Measurements from ENCODE around the gene DCTN3. TPM values are rescaled to one million over a fixed set of nuclear protein-coding genes. Genes with fewer than 3 reads are reported as not detected.

DCTN3 gene
- total RNA-seq = 10 to 100 TPM; 57.8 to 62.0 TPM
- 100 to 1,000 TPM; 112 to 144 TPM for polyA plus RNA-seq

- peak within 1 kb of the TSS; percentile 82 to 98 (median 95) for H3K27ac Mint-ChIP-seq
Measured at GRCh38 chr9:34620061-34620994, at the start of gene DCTN3. Gene DCTN3 (minus strand): TSS chr9:34620495. CDS start chr9:34620464, 31 bp downstream.

GRCh38 chr9:34665381-34666250, 45.3 kb upstream of the DCTN3 start:
- ChIA-PET CTCF (ENCODE audit: partially characterized antibody) (interaction anchor here (0.8 to 8.6 kb wide), 9 partner anchors 9 to 431 kb away, joined by 3 to 168 read pairs (median 4); partner anchors contain the start of genes DCTN3, GALT, PIGO and SIGMAR1), POLR2A (ENCODE audit: partially characterized antibody) (interaction anchor here (0.8 to 18.7 kb wide), 13 partner anchors 9 to 951 kb away, joined by 3 to 484 read pairs (median 4); partner anchors contain the start of genes DCTN3, DNAI1, GALT and IL11RA)
- Mint-ChIP-seq H3K36me3 (peaks cover 34 to 37% of the 10 kb centered on the region in 2 donors), H3K27ac (peak overlapping the region; percentile 95 to 99 (median 99)), H3K4me3 (peak overlapping the region; percentile 85 to 97 (median 93)), H3K27me3 (no peaks in the 10 kb centered on the region), H3K9me3 (peaks cover 2 to 24% (median 14%) of the 10 kb centered on the region in 8 donors), H3K4me1 (peaks cover 41 to 65% (median 53%) of the 10 kb centered on the region in 4 donors)
- Histone ChIP-seq H3K36me3 (ENCODE audit: insufficient read depth, low read length) (peaks cover 9% of the 10 kb centered on the region), H3K4me1 (ENCODE audit: insufficient read depth, low read length) (peaks cover 59% of the 10 kb centered on the region), H3K9me3 (ENCODE audit: control insufficient read depth in 1 of 2, low read length in 2 of 2) (no peaks in the 10 kb centered on the region), H3K4me3 (ENCODE audit: low read length in 2 of 2) (peak overlapping the region; percentile 75 to 95), H3K27ac (ENCODE audit: low read depth, low read length) (peak overlapping the region; percentile 98), H3K27me3 (ENCODE audit: insufficient read depth, low read length) (no peaks in the 10 kb centered on the region)
- intact Hi-C loops (cut with micrococcal nuclease) = loop anchor here (1.0 to 10.0 kb wide), 8 partner anchors 28 to 1149 kb away; partner anchors contain the start of genes CREB3, DNAI1, DNAJB5 and FAM219A
- DNase-seq = peak; percentile 87 to 94 (median 89)

More at GRCh38 chr9:34620061-34620994, at the start of gene DCTN3:
- peak; percentile 89 to 97 (median 93) for DNase-seq
- H3K9me3 Mint-ChIP-seq = peaks cover 0 to 3% (median 0%) of the 10 kb centered on the region in 8 donors
- peaks cover 20 to 40% of the 10 kb centered on the region in 2 donors for H3K36me3 Mint-ChIP-seq
- H3K4me1 ChIP-seq (ENCODE audit: insufficient read depth, low read length) = peaks cover 27% of the 10 kb centered on the region
- intact Hi-C loops (cut with micrococcal nuclease) = loop anchor here (1.0 kb wide), 2 partner anchors 8 kb away; partner anchors contain the start of gene RPP25L
- peak within 1 kb of the TSS; percentile 93 to 98 (median 96) for H3K4me3 Mint-ChIP-seq
- H3K4me3 ChIP-seq (ENCODE audit: low read length in 2 of 2) = peak within 1 kb of the TSS; percentile 71 to 90
- peak within 1 kb of the TSS; percentile 69 for H3K27ac ChIP-seq (ENCODE audit: low read depth, low read length)
- peaks cover 17 to 41% (median 29%) of the 10 kb centered on the region in 4 donors for H3K4me1 Mint-ChIP-seq
- POLR2A ChIA-PET (ENCODE audit: partially characterized antibody) = interaction anchor here (0.7 to 3.4 kb wide), 17 partner anchors 9 to 1173 kb away, joined by 3 to 47 read pairs (median 5); partner anchors contain the start of genes ARID3C, CCDC107, CCL27 and GALT
- peaks cover 19 to 26% of the 10 kb centered on the region in 2 donors for H3K27me3 Mint-ChIP-seq
- peaks cover 20% of the 10 kb centered on the region for H3K36me3 ChIP-seq (ENCODE audit: insufficient read depth, low read length)
- CTCF ChIA-PET (ENCODE audit: partially characterized antibody) = interaction anchor here (0.7 to 2.4 kb wide), 16 partner anchors 9 to 216 kb away, joined by 3 to 33 read pairs (median 5); partner anchors contain the start of genes GALT, RPP25L and SIGMAR1
- H3K27me3 ChIP-seq (ENCODE audit: insufficient read depth, low read length) = peaks cover 29% of the 10 kb centered on the region
- no peaks in the 10 kb centered on the region for H3K9me3 ChIP-seq (ENCODE audit: control insufficient read depth in 1 of 2, low read length in 2 of 2)

GRCh38 chr9:34665067-34665380, 44.7 kb upstream of the DCTN3 start:
- peaks cover 2 to 19% (median 10%) of the 10 kb centered on the region in 8 donors for H3K9me3 Mint-ChIP-seq
- peak overlapping the region; percentile 95 to 99 (median 99) for H3K27ac Mint-ChIP-seq
- Histone ChIP-seq H3K9me3 (ENCODE audit: control insufficient read depth in 1 of 2, low read length in 2 of 2) (no peaks in the 10 kb centered on the region), H3K4me1 (ENCODE audit: insufficient read depth, low read length) (peaks cover 62% of the 10 kb centered on the region), H3K36me3 (ENCODE audit: insufficient read depth, low read length) (peaks cover 15% of the 10 kb centered on the region), H3K4me3 (ENCODE audit: low read length in 2 of 2) (peak overlapping the region; percentile 57 to 61), H3K27me3 (ENCODE audit: insufficient read depth, low read length) (no peaks in the 10 kb centered on the region), H3K27ac (ENCODE audit: low read depth, low read length) (peak overlapping the region; percentile 98)
- peak overlapping the region; percentile 85 to 97 (median 93) for H3K4me3 Mint-ChIP-seq
- DNase-seq = no peak
- ChIA-PET CTCF (ENCODE audit: partially characterized antibody) (interaction anchor here (0.7 to 8.6 kb wide), 11 partner anchors 9 to 431 kb away, joined by 3 to 168 read pairs (median 4); partner anchors contain the start of genes DCTN3, GALT, PIGO and SIGMAR1), POLR2A (ENCODE audit: partially characterized antibody) (interaction anchor here (0.8 to 18.7 kb wide), 12 partner anchors 9 to 952 kb away, joined by 3 to 484 read pairs (median 4); partner anchors contain the start of genes DCTN3, DNAI1, GALT and IL11RA)
- peaks cover 43 to 70% (median 57%) of the 10 kb centered on the region in 4 donors for H3K4me1 Mint-ChIP-seq
- peaks cover 38 to 40% of the 10 kb centered on the region in 2 donors for H3K36me3 Mint-ChIP-seq
- intact Hi-C loops (cut with micrococcal nuclease) = loop anchor here (1.0 to 10.0 kb wide), 7 partner anchors 28 to 1150 kb away; partner anchors contain the start of genes CREB3, DNAJB5, FANCG and HINT2
- H3K27me3 Mint-ChIP-seq = no peaks in the 10 kb centered on the region

GRCh38 chr9:34664281-34665066, 44.2 kb upstream of the DCTN3 start:
- no peaks in the 10 kb centered on the region for H3K27me3 ChIP-seq (ENCODE audit: insufficient read depth, low read length)
- H3K27ac Mint-ChIP-seq = peak overlapping the region; percentile 95 to 99 (median 98)

GRCh38 chr9:34663303-34663605, 43.0 kb upstream of the DCTN3 start:
- peaks cover 62% of the 10 kb centered on the region for H3K4me1 ChIP-seq (ENCODE audit: insufficient read depth, low read length)
- Mint-ChIP-seq H3K36me3 (peaks cover 24 to 28% of the 10 kb centered on the region in 2 donors), H3K4me1 (peaks cover 43 to 69% (median 56%) of the 10 kb centered on the region in 4 donors), H3K9me3 (peaks cover 0 to 2% (median 0%) of the 10 kb centered on the region in 8 donors), H3K27ac (peak overlapping the region; percentile 95 to 99 (median 98)), H3K27me3 (no peaks in the 10 kb centered on the region), H3K4me3 (peak overlapping the region; percentile 28 to 97 (median 85))
- ChIA-PET POLR2A (ENCODE audit: partially characterized antibody) (interaction anchor here (0.6 to 18.7 kb wide), 4 partner anchors 20 to 438 kb away, joined by 3 to 484 read pairs (median 6); partner anchors contain the start of genes ARID3C, DCTN3, GALT and IL11RA), CTCF (ENCODE audit: partially characterized antibody) (interaction anchor here (1.0 to 8.6 kb wide), 7 partner anchors 9 to 60 kb away, joined by 3 to 168 read pairs (median 4); partner anchors contain the start of genes GALT and SIGMAR1)
- H3K36me3 ChIP-seq (ENCODE audit: insufficient read depth, low read length) = peaks cover 15% of the 10 kb centered on the region
- H3K9me3 ChIP-seq (ENCODE audit: control insufficient read depth in 1 of 2, low read length in 2 of 2) = no peaks in the 10 kb centered on the region
- peak overlapping the region; percentile 98 for H3K27ac ChIP-seq (ENCODE audit: low read depth, low read length)
- intact Hi-C loops (cut with micrococcal nuclease) = loop anchor here (10.0 kb wide), 3 partner anchors 412 to 1152 kb away; partner anchors contain the start of genes CREB3, FANCG, HINT2 and SPAG8
- H3K4me3 ChIP-seq (ENCODE audit: low read length in 2 of 2) = peak overlapping the region in 1 of 2 donors; percentile 18
- no peaks in the 10 kb centered on the region for H3K27me3 ChIP-seq (ENCODE audit: insufficient read depth, low read length)
- peak; percentile 60 to 75 (median 68) for DNase-seq

More at GRCh38 chr9:34664281-34665066, 44.2 kb upstream of the DCTN3 start:
- H3K9me3 ChIP-seq (ENCODE audit: control insufficient read depth in 1 of 2, low read length in 2 of 2) = no peaks in the 10 kb centered on the region
- H3K36me3 ChIP-seq (ENCODE audit: insufficient read depth, low read length) = peaks cover 15% of the 10 kb centered on the region
- peaks cover 34 to 38% of the 10 kb centered on the region in 2 donors for H3K36me3 Mint-ChIP-seq
- H3K4me1 Mint-ChIP-seq = peaks cover 43 to 70% (median 57%) of the 10 kb centered on the region in 4 donors
- peak overlapping the region; percentile 98 for H3K27ac ChIP-seq (ENCODE audit: low read depth, low read length)
- H3K27me3 Mint-ChIP-seq = no peaks in the 10 kb centered on the region
- peaks cover 0 to 13% (median 5%) of the 10 kb centered on the region in 8 donors for H3K9me3 Mint-ChIP-seq
- H3K4me1 ChIP-seq (ENCODE audit: insufficient read depth, low read length) = peaks cover 62% of the 10 kb centered on the region
- ChIA-PET CTCF (ENCODE audit: partially characterized antibody) (interaction anchor here (0.7 to 8.6 kb wide), 14 partner anchors 8 to 432 kb away, joined by 3 to 168 read pairs (median 4); partner anchors contain the start of genes DCTN3, GALT, PIGO and SIGMAR1), POLR2A (ENCODE audit: partially characterized antibody) (interaction anchor here (0.8 to 18.7 kb wide), 11 partner anchors 8 to 952 kb away, joined by 3 to 484 read pairs (median 4); partner anchors contain the start of genes DCTN3, DNAI1, GALT and IL11RA)
- H3K4me3 Mint-ChIP-seq = peak overlapping the region; percentile 85 to 97 (median 93)
- DNase-seq = peak; percentile 57 to 79 (median 74)
- intact Hi-C loops (cut with micrococcal nuclease) = loop anchor here (1.0 to 10.0 kb wide), 9 partner anchors 18 to 1150 kb away; partner anchors contain the start of genes CREB3, DNAJB5, FANCG and GALT
- peak overlapping the region; percentile 57 to 61 for H3K4me3 ChIP-seq (ENCODE audit: low read length in 2 of 2)
